Adipocyte (in vitro differentiated cells): ENCODE results near the gene SLC36A1.
"Not testable (repeated sequence)": the region's sequence is repeated elsewhere in the genome, so short reads cannot be mapped to it uniquely, and the experiment has no call there.

ENCODE experiments used
- DNase-seq: peaks from one replicate; pipeline ENCODE4 v3.0.0-alpha.2; 2015; ENCODE audit warnings: low read depth
- H3K27me3 ChIP-seq: replicated peaks from 2 replicates; pipeline ENCODE4 v1.7.0; 2013; ENCODE audit warnings: mild to moderate bottlenecking, low read length, moderate library complexity; ENCODE audit not compliant: control insufficient read depth, insufficient read depth
- H3K36me3 ChIP-seq: 2 replicates; pipeline ENCODE4 v1.7.0; 2013; ENCODE audit warnings: low read length, mild to moderate bottlenecking, moderate library complexity; ENCODE audit not compliant: control insufficient read depth, insufficient read depth, severe bottlenecking
- H3K4me1 ChIP-seq: 2 replicates; pipeline ENCODE4 v1.7.0; 2013; ENCODE audit warnings: mild to moderate bottlenecking, low read length, moderate library complexity; ENCODE audit not compliant: control insufficient read depth, insufficient read depth
- H3K4me3 ChIP-seq: 2 replicates; pipeline ENCODE4 v1.7.0; 2013; ENCODE audit warnings: mild to moderate bottlenecking, low read length, moderate library complexity
- H3K9ac ChIP-seq: 2 replicates; pipeline ENCODE4 v1.7.0; 2013; ENCODE audit warnings: mild to moderate bottlenecking, low read length, moderate library complexity
- H3K9me3 ChIP-seq: 2 replicates; pipeline ENCODE4 v1.7.0; 2013; ENCODE audit warnings: mild to moderate bottlenecking, low read length, moderate library complexity; ENCODE audit not compliant: control insufficient read depth

SLC36A1 gene

GRCh38 chr5:151492729-151493128, 45.3 kb downstream of the SLC36A1 start:
- Histone ChIP-seq H3K4me3 (no peak overlapping the region), H3K36me3 (peaks cover 27% of the 10 kb centered on the region), H3K9me3 (no peaks in the 10 kb centered on the region), H3K27me3 (no peaks in the 10 kb centered on the region), H3K9ac (no peak overlapping the region), H3K4me1 (no peaks in the 10 kb centered on the region)
- peak; percentile 55 for DNase-seq

DNA sequence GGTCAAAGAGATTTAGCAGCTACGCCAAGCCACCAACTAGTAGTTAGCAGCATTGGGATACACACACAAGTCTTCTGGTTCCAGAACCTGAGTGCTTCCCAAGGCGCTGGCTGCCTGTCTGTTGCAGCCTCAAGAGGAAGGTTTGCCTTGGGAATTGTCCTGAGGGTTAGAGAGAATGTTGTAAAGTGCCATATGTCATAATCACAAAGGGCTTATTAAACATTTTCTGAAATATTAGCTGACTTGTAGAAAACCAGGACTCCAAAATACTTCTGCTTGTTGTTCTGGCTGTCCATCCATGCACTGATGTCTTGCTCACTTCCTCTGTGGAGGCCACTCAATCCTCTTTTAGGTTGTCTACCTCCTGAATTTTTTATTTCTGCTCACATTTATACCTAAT, 46.3 kb downstream of the SLC36A1 start:
- Histone ChIP-seq H3K4me3 (no peak overlapping the region), H3K4me1 (no peaks in the 10 kb centered on the region), H3K27me3 (no peaks in the 10 kb centered on the region), H3K36me3 (peaks cover 17% of the 10 kb centered on the region), H3K9me3 (no peaks in the 10 kb centered on the region), H3K9ac (no peak overlapping the region)
- DNase-seq: no peak

DNA sequence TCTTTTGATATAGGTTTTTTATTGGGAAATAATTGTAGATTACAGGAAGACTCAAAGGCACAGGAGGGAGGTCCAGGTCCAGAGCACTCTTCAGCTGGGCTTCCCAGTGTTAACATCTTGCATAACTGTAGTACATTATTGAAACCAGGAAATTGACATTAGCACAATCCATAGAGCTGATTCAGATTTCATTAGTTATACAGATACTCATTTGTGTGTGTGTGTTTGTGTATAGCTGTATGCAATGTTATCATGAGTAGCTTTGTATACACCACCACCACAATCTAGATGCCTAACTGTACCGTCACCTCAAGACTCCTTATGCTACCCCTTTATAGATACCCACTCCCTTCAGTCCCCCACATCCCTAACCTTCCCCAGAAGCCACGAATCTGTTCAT, 47.9 kb downstream of the SLC36A1 start:
- Histone ChIP-seq H3K36me3 (peaks cover under 1% of the 10 kb centered on the region), H3K9ac (no peak overlapping the region), H3K4me1 (no peaks in the 10 kb centered on the region), H3K9me3 (no peaks in the 10 kb centered on the region), H3K27me3 (no peaks in the 10 kb centered on the region), H3K4me3 (no peak overlapping the region)
- DNase-seq: no peak

DNA sequence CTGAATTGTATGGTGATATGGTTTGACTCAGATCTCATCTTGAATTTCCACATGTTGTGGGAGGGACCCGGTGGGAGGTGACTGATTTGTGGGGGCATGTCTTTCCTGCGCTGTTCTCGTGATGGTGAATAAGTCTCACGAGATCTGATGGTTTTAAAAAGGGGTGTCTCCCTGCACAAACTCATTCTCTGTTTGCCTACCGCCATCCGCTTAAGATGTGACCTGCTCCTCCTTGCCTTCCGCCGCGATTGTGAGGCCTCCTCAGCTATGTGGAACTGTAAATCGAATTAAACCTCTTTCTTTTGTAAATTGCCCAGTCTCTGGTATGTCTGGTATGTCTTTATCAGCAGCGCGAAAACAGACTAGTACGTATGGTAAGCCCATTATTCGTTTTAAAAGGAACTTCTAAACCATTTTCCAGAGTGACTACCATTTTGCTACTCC, 48.7 kb downstream of the SLC36A1 start:
- Histone ChIP-seq H3K9ac (no peak overlapping the region), H3K9me3 (no peaks in the 10 kb centered on the region), H3K4me1 (no peaks in the 10 kb centered on the region), H3K27me3 (no peaks in the 10 kb centered on the region), H3K36me3 (no peaks in the 10 kb centered on the region), H3K4me3 (no peak overlapping the region)
- no peak for DNase-seq

DNA sequence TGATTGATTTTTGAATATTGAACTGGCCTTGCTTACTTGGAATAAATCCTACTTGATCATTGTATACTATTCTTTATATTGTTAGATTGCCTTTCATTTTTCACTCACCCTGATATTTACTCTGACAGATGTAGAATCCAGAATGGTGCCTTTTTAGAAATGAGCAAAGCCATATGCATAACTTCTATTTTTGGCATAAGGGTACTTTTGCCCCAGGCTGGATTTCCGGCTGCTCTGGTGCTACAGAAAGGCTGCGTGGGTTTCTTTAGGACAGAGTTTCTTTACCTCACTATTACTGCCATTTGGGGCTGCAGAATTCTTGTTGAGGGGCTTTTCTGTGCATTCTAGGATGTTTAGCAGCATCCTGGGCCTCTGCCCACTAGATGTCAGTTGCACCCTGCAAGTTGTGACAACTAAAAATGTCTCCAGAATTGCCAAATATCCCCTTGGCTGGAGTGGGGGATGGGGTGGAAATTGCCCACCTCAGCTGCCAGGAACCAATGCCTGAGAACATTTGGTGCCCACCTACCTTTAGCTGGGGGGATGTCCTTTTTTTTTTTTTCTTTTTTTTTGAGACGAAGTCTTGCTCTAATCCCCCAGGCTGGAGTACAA, 50.1 kb downstream of the SLC36A1 start:
- Histone ChIP-seq H3K9ac (no peak overlapping the region), H3K4me3 (no peak overlapping the region), H3K36me3 (no peaks in the 10 kb centered on the region), H3K27me3 (no peaks in the 10 kb centered on the region), H3K4me1 (no peaks in the 10 kb centered on the region), H3K9me3 (no peaks in the 10 kb centered on the region)
- peak; percentile 39 for DNase-seq

- Histone ChIP-seq H3K4me1 (no peaks in the 10 kb centered on the region), H3K9me3 (no peaks in the 10 kb centered on the region), H3K36me3 (no peaks in the 10 kb centered on the region), H3K27me3 (no peaks in the 10 kb centered on the region), H3K4me3 (no peak overlapping the region), H3K9ac (no peak overlapping the region)
- no peak for DNase-seq
These were observed 51.2 kb downstream of the SLC36A1 start for GRCh38 chr5:151498395-151499155.

DNA sequence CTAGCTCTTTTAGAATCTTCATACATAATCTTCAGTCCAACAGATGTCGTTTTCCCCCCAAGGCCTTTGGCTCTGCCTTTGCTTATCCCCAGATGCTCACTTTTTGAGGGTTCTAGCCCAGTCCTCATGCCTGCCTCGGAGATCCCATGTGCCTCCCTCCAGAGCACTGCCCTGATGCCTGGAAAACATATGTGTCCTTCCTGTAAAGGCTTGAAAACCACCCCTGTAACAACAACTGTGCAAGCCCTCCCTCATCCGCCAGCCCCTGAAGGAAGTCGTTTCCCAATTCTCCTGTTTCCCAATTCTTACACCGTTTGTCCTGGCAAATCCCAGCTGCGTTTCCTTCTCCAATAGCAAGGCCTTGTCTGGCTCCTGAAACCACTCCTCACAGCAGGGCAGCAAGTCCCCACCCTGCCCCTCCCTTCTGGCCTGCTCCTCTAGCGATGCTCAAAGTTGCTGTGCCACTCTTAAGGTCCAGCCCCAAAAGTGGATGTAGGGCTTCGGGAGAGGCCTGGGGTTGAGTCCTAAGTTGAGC, 52.2 kb downstream of the SLC36A1 start:
- Histone ChIP-seq H3K9ac (no peak overlapping the region), H3K4me1 (no peaks in the 10 kb centered on the region)
- no peak for DNase-seq

DNA sequence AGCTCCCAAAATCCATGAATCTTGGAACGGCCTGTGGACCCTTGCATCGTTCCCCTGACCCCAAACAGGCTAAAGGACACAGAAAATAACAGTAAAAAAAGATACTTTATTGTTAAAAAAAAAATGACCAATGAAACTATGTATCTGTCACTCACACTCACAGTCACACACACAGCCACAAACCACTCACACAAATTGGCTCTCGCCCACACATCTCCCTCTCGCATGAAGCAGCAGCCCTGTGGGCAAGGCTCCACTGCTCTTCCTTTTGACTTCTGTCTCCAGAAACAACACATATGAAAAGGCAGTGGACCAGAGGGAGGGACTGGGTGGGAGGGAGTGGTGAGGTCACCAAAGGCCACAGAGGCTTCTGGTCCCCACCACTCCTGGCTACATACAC, 56.6 kb downstream of the SLC36A1 start:
- Histone ChIP-seq H3K36me3 (no peaks in the 10 kb centered on the region), H3K4me3 (no peak overlapping the region), H3K27me3 (no peaks in the 10 kb centered on the region), H3K4me1 (no peaks in the 10 kb centered on the region), H3K9ac (no peak overlapping the region), H3K9me3 (no peaks in the 10 kb centered on the region)
- DNase-seq: no peak

More for the DNA sequence above, 52.2 kb downstream of the SLC36A1 start:
- no peaks in the 10 kb centered on the region for H3K9me3 ChIP-seq
- H3K4me3 ChIP-seq: no peak overlapping the region
- H3K27me3 ChIP-seq: no peaks in the 10 kb centered on the region
- no peaks in the 10 kb centered on the region for H3K36me3 ChIP-seq

DNA sequence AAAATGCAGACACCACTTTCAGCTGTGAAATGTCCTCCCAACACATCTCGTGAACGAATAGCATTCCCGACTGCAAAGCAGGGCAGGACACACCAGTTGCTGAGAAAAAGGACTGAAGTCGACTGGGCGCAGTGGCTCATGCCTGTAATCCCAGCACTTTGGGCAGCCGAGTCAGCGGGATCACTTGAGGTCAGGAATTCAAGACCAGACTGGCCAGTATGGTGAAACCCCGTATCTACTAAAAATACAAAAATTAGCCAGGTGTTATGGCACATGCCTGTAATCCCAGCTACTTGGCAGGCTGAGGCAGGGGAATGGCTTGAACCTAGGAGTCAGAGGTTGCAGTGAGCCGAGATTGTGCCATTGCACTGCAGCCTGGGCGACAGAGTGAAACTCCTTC, 60.9 kb downstream of the SLC36A1 start:
- not testable (repeated sequence) for H3K9ac ChIP-seq, H3K4me3 ChIP-seq, H3K27me3 ChIP-seq, H3K9me3 ChIP-seq, H3K4me1 ChIP-seq, DNase-seq, H3K36me3 ChIP-seq

GRCh38 chr5:151509231-151509630, 61.8 kb downstream of the SLC36A1 start:
- no peak overlapping the region for H3K9ac ChIP-seq
- no peaks in the 10 kb centered on the region for H3K36me3 ChIP-seq
- H3K4me1 ChIP-seq: no peaks in the 10 kb centered on the region
- no peak for DNase-seq
- H3K27me3 ChIP-seq: no peaks in the 10 kb centered on the region
- no peaks in the 10 kb centered on the region for H3K9me3 ChIP-seq
- H3K4me3 ChIP-seq: no peak overlapping the region

DNA sequence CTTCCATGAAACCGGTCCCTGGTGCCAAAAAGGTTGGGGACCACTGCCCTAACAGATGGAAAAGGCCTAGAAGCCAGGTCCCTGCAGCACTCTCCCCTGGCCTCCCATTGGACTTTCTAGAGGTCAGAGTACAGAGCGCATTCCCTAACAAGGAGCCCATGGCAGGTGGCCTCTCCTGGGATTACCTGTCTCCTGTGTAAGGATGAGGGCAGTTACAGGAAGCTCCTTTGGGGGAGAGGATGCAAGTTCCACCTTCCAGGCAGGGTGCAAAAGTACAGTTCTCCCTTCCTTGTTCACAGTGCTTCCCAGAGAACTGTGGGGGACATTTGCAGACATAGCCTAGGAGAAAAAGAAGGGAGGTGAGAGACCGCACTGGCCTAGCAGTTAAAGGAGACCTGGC, 62.4 kb downstream of the SLC36A1 start:
- H3K27me3 ChIP-seq: no peaks in the 10 kb centered on the region
- no peaks in the 10 kb centered on the region for H3K9me3 ChIP-seq
- H3K4me3 ChIP-seq: no peak overlapping the region
- no peak for DNase-seq
- H3K4me1 ChIP-seq: no peaks in the 10 kb centered on the region
- no peaks in the 10 kb centered on the region for H3K36me3 ChIP-seq
- no peak overlapping the region for H3K9ac ChIP-seq
